BLaER1 treated with 17β-estradiol and CSF1 and Interleukin-3, amounts not matched to agents 10 nM and 100 nM (cell line): Measurements from ENCODE around the gene CCR8.
"Not testable (repeated sequence)": the region's sequence is repeated elsewhere in the genome, so short reads cannot be mapped to it uniquely, and the experiment has no call there.

Source experiments
- H3K27ac ChIP-seq, 11 experiments: shearing (Covaris generic); formaldehyde crosslinking; 2 replicates each; pipeline ENCODE4 v1.8.1; 2022
- H3K27me3 ChIP-seq, 11 experiments: shearing (Covaris generic); formaldehyde crosslinking; 2 replicates each; pipeline ENCODE4 v1.8.1; 2022
- H3K36me3 ChIP-seq, 11 experiments: shearing (Covaris generic); formaldehyde crosslinking; 2 replicates each; pipeline ENCODE4 v1.8.1; 2022
- H3K4me1 ChIP-seq, 10 experiments: shearing (Covaris generic); formaldehyde crosslinking; 2 replicates each; pipeline ENCODE4 v1.8.1; 2022
- H3K4me2 ChIP-seq, 11 experiments: shearing (Covaris generic); formaldehyde crosslinking; 2 replicates each; pipeline ENCODE4 v1.8.1; 2022
- H3K4me3 ChIP-seq, 10 experiments: shearing (Covaris generic); formaldehyde crosslinking; 2 replicates each; pipeline ENCODE4 v1.8.1; 2022
- H3K9ac ChIP-seq, 11 experiments: shearing (Covaris generic); formaldehyde crosslinking; 2 replicates each; pipeline ENCODE4 v1.8.1; 2022
- H3K9me3 ChIP-seq, 11 experiments: shearing (Covaris generic); formaldehyde crosslinking; replicated peaks in 1 of 11; 2 replicates each; pipeline ENCODE4 v1.8.1; 2022
- H4K20me1 ChIP-seq, 11 experiments: shearing (Covaris generic); formaldehyde crosslinking; 2 replicates each; pipeline ENCODE4 v1.8.1; 2022
- Cebpa-rat ChIP-seq, 11 experiments: shearing (Covaris generic); IDR thresholded peaks; 2 replicates each; pipeline ENCODE4 v1.8.1; 2022

CCR8 gene

DNA sequence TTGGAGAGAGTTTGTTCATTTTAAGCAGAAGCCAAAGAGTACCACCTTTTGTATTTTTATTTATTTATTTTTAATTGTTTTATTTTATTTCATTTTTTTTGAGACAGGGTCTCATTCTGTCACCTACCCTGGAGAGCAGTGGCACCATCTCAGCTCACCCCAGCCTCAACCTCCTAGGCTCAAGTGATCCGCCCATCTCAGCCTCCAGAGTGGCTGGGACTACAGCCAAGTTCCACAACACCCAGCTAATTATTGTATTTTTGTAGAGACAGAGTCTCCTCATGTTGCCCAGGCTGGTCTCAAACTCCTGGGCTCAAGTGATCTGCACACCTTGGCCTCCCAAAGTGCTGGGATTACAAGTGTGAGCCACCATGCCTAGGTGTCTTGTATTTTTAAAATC is 9.6 kb downstream of the CCR8 start:
- no peaks in the 10 kb centered on the region for H3K4me1 ChIP-seq

DNA sequence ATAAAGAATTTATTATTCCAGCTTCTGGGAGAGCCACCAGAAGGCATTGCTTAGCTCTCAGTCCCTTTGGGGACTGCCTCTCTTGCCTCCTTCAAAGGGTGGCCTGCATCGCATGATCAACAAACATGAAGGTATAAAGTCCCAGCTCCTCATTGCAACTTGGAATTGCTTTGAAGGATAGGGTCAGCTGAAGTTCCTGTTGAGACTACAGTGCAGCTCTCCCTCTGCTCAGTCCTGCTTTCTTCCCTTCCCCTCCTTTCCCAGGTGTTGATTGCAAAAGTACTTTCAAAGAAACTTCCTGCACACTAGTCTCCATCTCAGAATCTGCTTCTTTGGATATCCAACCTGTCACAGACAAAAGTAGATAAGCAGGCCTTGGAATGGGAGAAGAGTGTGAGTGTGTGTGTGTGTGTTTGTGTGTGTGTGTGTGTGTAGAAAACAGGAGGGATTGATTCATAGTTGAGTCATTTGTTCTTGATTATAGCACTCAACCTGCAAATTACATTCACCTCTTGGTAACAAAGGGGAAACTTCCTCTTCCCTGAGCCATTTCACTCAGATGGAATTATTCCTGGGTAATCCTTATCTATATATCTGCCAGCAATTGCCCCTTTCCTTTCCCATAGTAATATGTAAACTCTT is 13.7 kb downstream of the CCR8 start:
- Histone ChIP-seq H3K9ac (no peak overlapping the region), H4K20me1 (no peaks in the 10 kb centered on the region), H3K4me1 (no peaks in the 10 kb centered on the region), H3K36me3 (no peaks in the 10 kb centered on the region), H3K27ac (no peak overlapping the region), H3K4me2 (no peak overlapping the region), H3K9me3 (no peaks in the 10 kb centered on the region), H3K27me3 (no peaks in the 10 kb centered on the region), H3K4me3 (no peak overlapping the region)
- no peak for TF ChIP-seq Cebpa-rat (IDR thresholded peaks at IDR 0.05)

More for the DNA sequence above, 9.6 kb downstream of the CCR8 start:
- TF ChIP-seq Cebpa-rat (IDR thresholded peaks at IDR 0.05): no peak
- H3K27me3 ChIP-seq: no peaks in the 10 kb centered on the region
- H3K27ac ChIP-seq: no peak overlapping the region
- no peak overlapping the region for H3K4me3 ChIP-seq
- H4K20me1 ChIP-seq: no peaks in the 10 kb centered on the region
- no peak overlapping the region for H3K9ac ChIP-seq
- H3K36me3 ChIP-seq: no peaks in the 10 kb centered on the region
- no peaks in the 10 kb centered on the region for H3K9me3 ChIP-seq
- H3K4me2 ChIP-seq: no peak overlapping the region

- H3K4me1 ChIP-seq: no peaks in the 10 kb centered on the region
- no peak overlapping the region for H3K4me3 ChIP-seq
- no peaks in the 10 kb centered on the region for H4K20me1 ChIP-seq
- H3K9ac ChIP-seq: no peak overlapping the region
- H3K27me3 ChIP-seq: no peaks in the 10 kb centered on the region
- no peak for TF ChIP-seq Cebpa-rat (IDR thresholded peaks at IDR 0.05)
- H3K27ac ChIP-seq: no peak overlapping the region
- no peaks in the 10 kb centered on the region for H3K9me3 ChIP-seq
- no peaks in the 10 kb centered on the region for H3K36me3 ChIP-seq
- no peak overlapping the region for H3K4me2 ChIP-seq
Observed at GRCh38 chr3:39343760-39344159, 14.3 kb downstream of the CCR8 start.

DNA sequence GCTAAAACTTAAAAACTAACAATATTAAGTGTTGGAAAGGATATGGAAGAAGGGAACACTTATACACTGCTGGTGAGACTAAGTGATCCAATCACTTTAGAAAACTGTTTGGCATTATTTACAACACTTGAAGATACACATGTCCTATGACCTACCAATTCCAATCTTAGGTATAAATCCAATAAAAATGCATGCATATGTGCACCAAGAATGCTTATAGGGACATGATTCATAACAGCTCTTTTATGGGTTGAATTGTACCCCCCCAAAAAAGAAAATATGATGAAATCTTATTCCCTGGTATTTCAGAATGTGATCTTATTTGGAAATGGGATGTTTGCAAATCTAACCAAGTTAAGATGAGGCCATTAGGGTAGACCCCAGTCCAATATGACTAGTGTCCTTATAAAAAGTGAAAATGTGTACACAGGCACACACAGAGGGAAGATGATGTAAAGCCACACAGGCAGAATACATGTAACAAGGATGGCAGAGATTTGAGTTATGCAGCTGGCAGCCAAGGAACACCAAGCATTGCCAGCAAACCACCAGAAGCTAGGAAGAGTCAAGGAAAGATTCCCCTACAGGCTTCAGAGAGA is 15.3 kb downstream of the CCR8 start:
- Histone ChIP-seq H3K36me3 (no peaks in the 10 kb centered on the region), H3K4me1 (peaks cover 0 to 4% (median 2%) of the 10 kb centered on the region in 10 experiments; a peak in 10 of 20 replicates), H3K4me2 (no peak overlapping the region), H3K9me3 (no peaks in the 10 kb centered on the region), H3K27me3 (no peaks in the 10 kb centered on the region), H3K4me3 (no peak overlapping the region), H4K20me1 (no peaks in the 10 kb centered on the region), H3K9ac (no peak overlapping the region), H3K27ac (no peak overlapping the region)
- TF ChIP-seq Cebpa-rat (IDR thresholded peaks at IDR 0.05): no peak

- no peak overlapping the region for H3K4me2 ChIP-seq
- TF ChIP-seq Cebpa-rat (IDR thresholded peaks at IDR 0.05): no peak
- H3K9me3 ChIP-seq: 0 out of 22 replicates have a peak, but pooled peaks cover 0 to under 1% (median 0%) of the 10 kb centered on the region in 11 experiments
- H3K4me3 ChIP-seq: no peak overlapping the region
- H3K4me1 ChIP-seq: peaks cover 0 to 25% (median 21%) of the 10 kb centered on the region in 10 experiments; a peak in 16 of 20 replicates
- H3K36me3 ChIP-seq: no peaks in the 10 kb centered on the region
- H3K27me3 ChIP-seq: no peaks in the 10 kb centered on the region
- H4K20me1 ChIP-seq: no peaks in the 10 kb centered on the region
- H3K9ac ChIP-seq: no peak overlapping the region
- no peak overlapping the region for H3K27ac ChIP-seq
Observed at GRCh38 chr3:39346785-39347585, 17.5 kb downstream of the CCR8 start.

DNA sequence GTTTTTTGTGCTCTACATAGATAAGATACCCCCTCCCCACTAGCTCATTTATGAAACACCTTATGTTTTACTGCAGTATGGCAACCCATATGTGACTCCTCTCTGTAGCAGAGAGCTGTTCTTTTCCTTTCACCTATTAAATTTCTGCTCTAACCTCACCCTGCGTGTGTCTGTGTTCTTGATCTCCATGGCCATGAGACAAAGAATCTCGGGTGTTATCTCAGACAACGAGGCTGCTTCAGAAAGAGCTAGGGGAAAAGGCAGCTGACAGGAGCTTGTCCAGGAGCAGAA is 18.0 kb downstream of the CCR8 start:
- no peaks in the 10 kb centered on the region for H3K27me3 ChIP-seq
- H3K9me3 ChIP-seq: peaks cover 0 to 6% (median 0%) of the 10 kb centered on the region in 11 experiments; a peak in 3 of 22 replicates
- H3K4me2 ChIP-seq: no peak overlapping the region
- no peak overlapping the region for H3K4me3 ChIP-seq
- peaks cover 0 to 29% (median 21%) of the 10 kb centered on the region in 10 experiments; a peak in 16 of 20 replicates for H3K4me1 ChIP-seq
- no peak overlapping the region for H3K9ac ChIP-seq
- TF ChIP-seq Cebpa-rat (IDR thresholded peaks at IDR 0.05): no peak
- H4K20me1 ChIP-seq: no peaks in the 10 kb centered on the region
- no peaks in the 10 kb centered on the region for H3K36me3 ChIP-seq
- H3K27ac ChIP-seq: no peak overlapping the region

GRCh38 chr3:39349080-39349479 is 19.6 kb downstream of the CCR8 start:
- Histone ChIP-seq H3K9me3 (peaks cover 0 to 7% (median 0%) of the 10 kb centered on the region in 11 experiments; a peak in 3 of 22 replicates), H3K4me3 (no peak overlapping the region), H3K27me3 (no peaks in the 10 kb centered on the region), H3K36me3 (no peaks in the 10 kb centered on the region), H3K4me2 (no peak overlapping the region), H3K9ac (no peak overlapping the region), H4K20me1 (no peaks in the 10 kb centered on the region), H3K4me1 (peaks cover 0 to 29% (median 21%) of the 10 kb centered on the region in 10 experiments; a peak in 16 of 20 replicates), H3K27ac (no peak overlapping the region)
- no peak for TF ChIP-seq Cebpa-rat (IDR thresholded peaks at IDR 0.05)

DNA sequence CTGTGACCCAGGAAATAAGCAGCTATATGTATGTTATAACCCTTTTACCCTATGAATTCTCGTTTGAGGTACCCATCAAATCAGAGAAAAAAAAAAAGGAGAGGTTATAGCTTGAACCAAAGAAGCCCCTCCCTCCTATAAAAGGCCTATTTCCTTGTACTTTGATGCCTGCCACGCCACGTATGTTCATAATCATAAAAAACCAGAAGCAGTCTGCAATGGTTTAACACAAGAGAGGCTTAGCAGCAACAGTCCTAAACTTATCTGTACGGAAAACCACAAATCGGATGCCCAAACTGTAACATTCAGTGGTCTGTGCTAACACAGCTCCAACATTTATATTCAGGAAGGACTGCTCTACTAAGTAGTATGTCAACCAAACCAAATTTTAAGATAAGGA is 21.2 kb downstream of the CCR8 start:
- no peak overlapping the region for H3K9ac ChIP-seq
- peaks cover 0 to 29% (median 21%) of the 10 kb centered on the region in 10 experiments; a peak in 16 of 20 replicates for H3K4me1 ChIP-seq
- no peaks in the 10 kb centered on the region for H3K27me3 ChIP-seq
- no peak for TF ChIP-seq Cebpa-rat (IDR thresholded peaks at IDR 0.05)
- peaks cover 0 to 7% (median 0%) of the 10 kb centered on the region in 11 experiments; a peak in 3 of 22 replicates for H3K9me3 ChIP-seq
- peak overlapping the region in 9 of 11 experiments; percentile 27 to 57 (median 44); a peak in 19 of 22 replicates for H3K4me2 ChIP-seq
- peak overlapping the region in 6 of 11 experiments; percentile 6 to 51 (median 31); a peak in 8 of 22 replicates for H3K27ac ChIP-seq
- no peaks in the 10 kb centered on the region for H4K20me1 ChIP-seq
- no peak overlapping the region for H3K4me3 ChIP-seq
- H3K36me3 ChIP-seq: no peaks in the 10 kb centered on the region

DNA sequence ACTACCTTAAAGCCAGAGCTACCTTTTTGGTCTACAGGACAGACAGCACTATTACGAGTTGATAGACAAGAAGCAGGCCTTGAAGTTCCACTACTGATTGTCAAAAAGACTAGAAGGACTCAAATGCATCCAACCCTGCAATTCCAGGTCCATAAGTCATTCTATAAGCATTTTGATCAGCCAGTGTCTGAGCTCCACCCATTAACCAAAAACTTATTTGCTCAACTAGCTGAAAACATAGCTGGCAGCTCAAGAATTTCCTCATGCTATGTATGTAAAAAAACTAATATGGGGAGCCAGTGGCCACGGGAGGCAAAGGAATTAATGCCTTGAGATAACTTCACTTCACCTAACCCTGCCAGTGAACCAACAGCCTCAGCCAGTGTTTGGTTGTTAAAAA is 21.6 kb downstream of the CCR8 start:
- not testable (repeated sequence) for H4K20me1 ChIP-seq, H3K4me3 ChIP-seq, H3K36me3 ChIP-seq, H3K27me3 ChIP-seq, H3K9ac ChIP-seq, H3K9me3 ChIP-seq
- H3K27ac ChIP-seq: peak overlapping the region in 6 of 11 experiments; percentile 6 to 51 (median 18); a peak in 5 of 22 replicates
- H3K4me1 ChIP-seq: peaks cover 0 to 29% (median 21%) of the 10 kb centered on the region in 10 experiments; a peak in 16 of 20 replicates
- H3K4me2 ChIP-seq: peak overlapping the region in 9 of 11 experiments; percentile 27 to 57 (median 44); a peak in 17 of 22 replicates

- H3K36me3 ChIP-seq, H3K9ac ChIP-seq, H3K4me2 ChIP-seq, H3K9me3 ChIP-seq, H3K4me3 ChIP-seq, H3K27me3 ChIP-seq, H4K20me1 ChIP-seq, H3K27ac ChIP-seq: not testable (repeated sequence)
- H3K4me1 ChIP-seq: peaks cover 0 to 29% (median 21%) of the 10 kb centered on the region in 10 experiments; a peak in 16 of 20 replicates
Observed at GRCh38 chr3:39353168-39353927, 23.8 kb downstream of the CCR8 start.
